ENCODE data around the gene PHC2.
"Not testable (repeated sequence)": the region's sequence is repeated elsewhere in the genome, so short reads cannot be mapped to it uniquely, and the experiment has no call there.

Gene PHC2

GRCh38 chr1:33317946-33318345, 112.9 kb downstream of the PHC2 start:
- H3K4me3 ChIP-seq (ENCODE audit: low read length): no peak overlapping the region
- TF ChIP-seq, protein P1, sequence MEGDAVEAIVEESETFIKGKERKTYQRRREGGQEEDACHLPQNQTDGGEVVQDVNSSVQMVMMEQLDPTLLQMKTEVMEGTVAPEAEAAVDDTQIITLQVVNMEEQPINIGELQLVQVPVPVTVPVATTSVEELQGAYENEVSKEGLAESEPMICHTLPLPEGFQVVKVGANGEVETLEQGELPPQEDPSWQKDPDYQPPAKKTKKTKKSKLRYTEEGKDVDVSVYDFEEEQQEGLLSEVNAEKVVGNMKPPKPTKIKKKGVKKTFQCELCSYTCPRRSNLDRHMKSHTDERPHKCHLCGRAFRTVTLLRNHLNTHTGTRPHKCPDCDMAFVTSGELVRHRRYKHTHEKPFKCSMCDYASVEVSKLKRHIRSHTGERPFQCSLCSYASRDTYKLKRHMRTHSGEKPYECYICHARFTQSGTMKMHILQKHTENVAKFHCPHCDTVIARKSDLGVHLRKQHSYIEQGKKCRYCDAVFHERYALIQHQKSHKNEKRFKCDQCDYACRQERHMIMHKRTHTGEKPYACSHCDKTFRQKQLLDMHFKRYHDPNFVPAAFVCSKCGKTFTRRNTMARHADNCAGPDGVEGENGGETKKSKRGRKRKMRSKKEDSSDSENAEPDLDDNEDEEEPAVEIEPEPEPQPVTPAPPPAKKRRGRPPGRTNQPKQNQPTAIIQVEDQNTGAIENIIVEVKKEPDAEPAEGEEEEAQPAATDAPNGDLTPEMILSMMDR (conservative IDR thresholded peaks at IDR 0.05; ENCODE audit: low read length): no peak
- no peak for DNase-seq (ENCODE audit: low read depth)

DNA sequence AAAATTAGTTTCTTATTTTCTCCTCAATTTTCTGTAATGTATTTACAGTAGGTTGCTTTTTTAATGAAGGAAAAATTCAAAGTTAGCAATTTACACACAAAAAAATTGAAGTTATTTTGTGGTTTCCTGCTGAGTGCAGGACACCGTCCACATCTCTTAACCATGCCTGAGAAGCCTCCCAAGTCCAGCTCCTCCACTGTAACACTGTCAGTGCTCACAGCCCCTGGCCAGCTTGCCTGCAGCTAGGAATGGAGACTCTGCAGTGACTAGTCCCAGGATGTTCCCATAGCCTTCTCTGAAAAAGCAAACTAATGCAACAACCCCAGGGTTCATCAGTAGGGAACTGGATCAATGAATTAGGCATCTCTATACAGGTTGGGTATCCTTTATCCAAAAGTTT, 113.5 kb downstream of the PHC2 start:
- TF ChIP-seq, protein P1 (conservative IDR thresholded peaks at IDR 0.05; ENCODE audit: low read length): no peak
- no peak overlapping the region for H3K4me3 ChIP-seq (ENCODE audit: low read length)
- peak; percentile 46 for DNase-seq (ENCODE audit: low read depth)

GRCh38 chr1:33316601-33317000, 114.3 kb downstream of the PHC2 start:
- TF ChIP-seq, protein P1 (conservative IDR thresholded peaks at IDR 0.05; ENCODE audit: low read length): no peak
- DNase-seq (ENCODE audit: low read depth): no peak
- no peak overlapping the region for H3K4me3 ChIP-seq (ENCODE audit: low read length)

DNA sequence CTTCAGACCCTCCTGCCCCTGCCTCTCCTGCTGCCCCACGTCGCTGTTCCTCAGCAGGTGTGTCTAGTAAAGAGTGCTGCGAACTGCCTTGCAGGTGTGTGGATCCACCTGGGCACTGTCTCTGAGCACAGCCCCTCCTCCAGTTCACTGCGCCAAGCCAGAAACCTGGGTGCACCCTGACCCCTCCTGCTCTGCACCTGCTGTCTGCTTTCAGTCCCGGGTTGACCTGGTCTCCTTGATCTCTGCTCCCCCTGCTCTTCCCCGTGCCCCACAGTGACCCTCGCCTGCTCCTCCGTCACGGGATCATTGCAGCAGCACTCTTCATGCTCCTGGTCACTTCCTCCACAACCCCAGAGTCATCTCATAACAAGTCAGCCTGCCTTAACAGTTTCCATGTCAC, 116.5 kb downstream of the PHC2 start:
- H3K4me3 ChIP-seq (ENCODE audit: low read length): no peak overlapping the region
- TF ChIP-seq, protein P1 (conservative IDR thresholded peaks at IDR 0.05; ENCODE audit: low read length): no peak
- no peak for DNase-seq (ENCODE audit: low read depth)

GRCh38 chr1:33312413-33312749, 118.5 kb downstream of the PHC2 start:
- no peak overlapping the region for H3K4me3 ChIP-seq (ENCODE audit: low read length)
- TF ChIP-seq, protein P1 (conservative IDR thresholded peaks at IDR 0.05; ENCODE audit: low read length): no peak
- no peak for DNase-seq (ENCODE audit: low read depth)

DNA sequence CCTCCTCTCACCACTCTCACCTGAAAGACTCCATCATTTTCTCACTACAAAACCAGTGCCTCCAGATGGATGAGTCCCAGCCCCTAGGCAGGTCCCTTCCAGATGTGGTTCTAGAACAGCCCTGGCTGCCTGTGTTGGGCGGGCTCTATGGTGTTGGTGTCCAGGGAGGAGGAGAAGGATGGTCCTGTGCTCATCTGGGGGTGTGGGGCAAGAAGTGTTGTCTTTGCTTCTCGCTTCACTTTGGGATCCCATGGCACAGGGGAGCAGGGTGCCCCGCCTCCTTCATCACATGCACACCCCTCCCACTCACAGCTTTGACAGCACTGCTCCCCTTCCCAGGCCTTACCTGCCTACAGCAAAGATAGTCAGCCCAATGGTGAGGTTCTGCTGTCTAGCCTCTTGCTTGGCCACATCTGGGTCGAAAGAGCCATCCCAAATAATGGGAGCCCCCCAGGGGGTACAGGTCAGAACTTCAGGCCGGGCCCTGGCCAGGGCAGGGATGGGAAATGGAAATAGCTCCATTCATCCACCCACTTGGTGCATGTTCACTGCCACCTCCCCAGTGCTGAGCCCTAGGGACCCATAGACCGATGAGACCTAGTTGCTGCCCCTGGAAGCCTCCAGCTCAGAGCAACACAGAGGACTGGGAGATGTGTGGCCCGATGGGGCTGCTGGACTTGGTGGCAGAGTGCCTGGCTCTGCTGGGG, 119.0 kb downstream of the PHC2 start:
- TF ChIP-seq, protein P1 (conservative IDR thresholded peaks at IDR 0.05; ENCODE audit: low read length): no peak

DNA sequence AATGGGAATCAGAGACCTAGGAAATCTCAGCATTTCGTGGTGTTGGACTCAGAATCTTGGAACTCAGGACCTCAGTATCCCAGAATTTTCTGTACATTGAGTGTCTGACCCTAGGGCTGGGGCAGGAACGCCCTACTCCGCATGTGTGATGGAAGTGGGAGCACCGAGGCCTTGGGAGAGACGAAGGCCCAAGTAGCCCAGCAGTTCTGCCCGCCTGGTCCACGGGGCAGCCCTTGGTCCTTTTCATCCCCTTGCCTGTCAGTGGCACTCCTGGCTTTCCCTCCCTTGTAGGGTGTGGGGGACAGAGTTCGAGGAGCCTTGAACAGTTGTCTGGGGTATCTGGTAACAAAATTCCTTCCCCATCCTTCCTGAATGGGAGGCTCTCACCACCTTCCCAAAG, 120.2 kb downstream of the PHC2 start:
- H3K4me3 ChIP-seq (ENCODE audit: low read length): no peak overlapping the region
- no peak for DNase-seq (ENCODE audit: low read depth)
- TF ChIP-seq, protein P1 (conservative IDR thresholded peaks at IDR 0.05; ENCODE audit: low read length): no peak

More for the DNA sequence above, 119.0 kb downstream of the PHC2 start:
- DNase-seq (ENCODE audit: low read depth): no peak
- no peak overlapping the region for H3K4me3 ChIP-seq (ENCODE audit: low read length)

GRCh38 chr1:33309351-33309750, 121.5 kb downstream of the PHC2 start:
- not testable (repeated sequence) for H3K4me3 ChIP-seq (ENCODE audit: low read length); DNase-seq (ENCODE audit: low read depth)
